ENCODE data around the gene BTN3A1. TPM values are rescaled to one million over a fixed set of nuclear protein-coding genes. Genes with fewer than 3 reads are reported as not detected.

BTN3A1 gene
- total RNA-seq, 1 experiment from 2014 or later = 2.0 TPM

- ChIA-PET POLR2A (no interaction called here), CTCF (no interaction called here)
- H3K4me1 ChIP-seq = no peaks in the 10 kb centered on the region
- Mint-ChIP-seq H3K4me1 (ENCODE audit: low read depth, unreplicated experiment) (peaks cover 7% of the 10 kb centered on the region), H3K9me3 (ENCODE audit: unreplicated experiment) (no peaks in the 10 kb centered on the region), H3K4me3 (ENCODE audit: unreplicated experiment) (no peak overlapping the region), H3K27me3 (ENCODE audit: insufficient read depth, unreplicated experiment) (no peaks in the 10 kb centered on the region), H3K36me3 (ENCODE audit: insufficient read depth, unreplicated experiment) (no peaks in the 10 kb centered on the region), H3K27ac (ENCODE audit: unreplicated experiment) (no peak overlapping the region)
- no peak overlapping the region for H3K4me3 ChIP-seq (ENCODE audit: low read depth, low read length)
- BruUV-seq (replicated peaks) = no TSS peak
- H3K36me3 ChIP-seq (ENCODE audit: control insufficient read depth, insufficient read depth, low read length) = no peaks in the 10 kb centered on the region
- intact Hi-C loops (cut with micrococcal nuclease; ENCODE audit: unreplicated experiment) = no loop called here
- no peak for DNase-seq
- no peak for TF ChIP-seq CTCF (IDR thresholded peaks at IDR 0.05; ENCODE audit: insufficient read depth in 1 of 2, low read depth in 1 of 2, low read length in 1 of 2, severe bottlenecking in 1 of 2, unreplicated experiment in 1 of 2)
- H3K27me3 ChIP-seq (replicated peaks; ENCODE audit: control insufficient read depth, insufficient read depth, low read length) = no peaks in the 10 kb centered on the region
- no peaks in the 10 kb centered on the region for H3K9me3 ChIP-seq
Observed at GRCh38 chr6:26362093-26362835, 39.8 kb upstream of the BTN3A1 start.

- TF ChIP-seq CTCF (IDR thresholded peaks at IDR 0.05; ENCODE audit: insufficient read depth in 1 of 2, low read depth in 1 of 2, low read length in 1 of 2, severe bottlenecking in 1 of 2, unreplicated experiment in 1 of 2) = no peak
- Histone ChIP-seq H3K9me3 (no peaks in the 10 kb centered on the region), H3K36me3 (ENCODE audit: control insufficient read depth, insufficient read depth, low read length) (no peaks in the 10 kb centered on the region), H3K27me3 (replicated peaks; ENCODE audit: control insufficient read depth, insufficient read depth, low read length) (no peaks in the 10 kb centered on the region), H3K4me3 (ENCODE audit: low read depth, low read length) (no peak overlapping the region), H3K4me1 (no peaks in the 10 kb centered on the region)
- H3K4me1 Mint-ChIP-seq (ENCODE audit: low read depth, unreplicated experiment) = peaks cover 7% of the 10 kb centered on the region
- H3K4me3 Mint-ChIP-seq (ENCODE audit: unreplicated experiment) = no peak overlapping the region
- H3K9me3 Mint-ChIP-seq (ENCODE audit: unreplicated experiment) = no peaks in the 10 kb centered on the region
- H3K27me3 Mint-ChIP-seq (ENCODE audit: insufficient read depth, unreplicated experiment) = no peaks in the 10 kb centered on the region
- intact Hi-C loops (cut with micrococcal nuclease; ENCODE audit: unreplicated experiment) = no loop called here
- no peak for DNase-seq
- H3K36me3 Mint-ChIP-seq (ENCODE audit: insufficient read depth, unreplicated experiment) = no peaks in the 10 kb centered on the region
- H3K27ac Mint-ChIP-seq (ENCODE audit: unreplicated experiment) = no peak overlapping the region
- ChIA-PET POLR2A (no interaction called here), CTCF (no interaction called here)
- no TSS peak for BruUV-seq (replicated peaks)
Observed at GRCh38 chr6:26362836-26363220, 39.2 kb upstream of the BTN3A1 start.

GRCh38 chr6:26363882-26364701, 38.0 kb upstream of the BTN3A1 start:
- H3K27me3 Mint-ChIP-seq (ENCODE audit: insufficient read depth, unreplicated experiment) = no peaks in the 10 kb centered on the region
- H3K4me1 ChIP-seq = no peaks in the 10 kb centered on the region
- H3K36me3 ChIP-seq (ENCODE audit: control insufficient read depth, insufficient read depth, low read length) = no peaks in the 10 kb centered on the region
- no peaks in the 10 kb centered on the region for H3K27me3 ChIP-seq (replicated peaks; ENCODE audit: control insufficient read depth, insufficient read depth, low read length)
- POLR2A ChIA-PET = no interaction called here
- BruUV-seq (replicated peaks) = no TSS peak
- no peaks in the 10 kb centered on the region for H3K9me3 ChIP-seq
- H3K9me3 Mint-ChIP-seq (ENCODE audit: unreplicated experiment) = no peaks in the 10 kb centered on the region
- H3K4me3 ChIP-seq (ENCODE audit: low read depth, low read length) = no peak overlapping the region
- TF ChIP-seq CTCF (IDR thresholded peaks at IDR 0.05; ENCODE audit: insufficient read depth in 1 of 2, low read depth in 1 of 2, low read length in 1 of 2, severe bottlenecking in 1 of 2, unreplicated experiment in 1 of 2) = no peak
- H3K36me3 Mint-ChIP-seq (ENCODE audit: insufficient read depth, unreplicated experiment) = no peaks in the 10 kb centered on the region
- intact Hi-C loops (cut with micrococcal nuclease; ENCODE audit: unreplicated experiment) = no loop called here
- no peak overlapping the region for H3K27ac Mint-ChIP-seq (ENCODE audit: unreplicated experiment)
- DNase-seq = no peak
- peaks cover 7% of the 10 kb centered on the region for H3K4me1 Mint-ChIP-seq (ENCODE audit: low read depth, unreplicated experiment)
- CTCF ChIA-PET = interaction anchor here (0.6 kb wide), 1 partner anchor 101 kb away, joined by 9 read pairs; no protein-coding TSS in a partner anchor
- H3K4me3 Mint-ChIP-seq (ENCODE audit: unreplicated experiment) = no peak overlapping the region

Data from Caco-2 (cell line).